Measurements from ENCODE around the gene PKD1.

Gene PKD1

DNA sequence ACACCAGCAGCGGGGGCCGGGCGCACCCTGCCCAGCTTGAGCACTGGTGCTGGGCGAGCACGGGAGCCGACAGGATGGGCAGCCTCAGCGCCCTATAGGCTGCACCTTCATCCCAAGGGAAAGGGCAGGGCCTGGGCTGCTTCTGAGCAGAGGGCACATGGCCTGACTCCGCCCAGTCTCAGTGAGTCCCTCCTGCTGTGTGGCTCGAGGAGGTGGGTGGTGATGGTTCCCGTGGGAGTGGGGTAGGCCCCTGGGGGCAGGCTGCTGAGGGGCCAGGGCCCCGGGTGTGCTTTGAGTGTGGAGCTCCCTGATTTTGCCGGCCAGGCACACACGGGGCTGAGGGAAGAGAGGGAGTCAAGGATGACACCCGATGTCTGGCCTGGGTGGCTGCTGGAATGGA lies 50.0 kb downstream of the PKD1 start:
- no peak for DNase-seq

DNA sequence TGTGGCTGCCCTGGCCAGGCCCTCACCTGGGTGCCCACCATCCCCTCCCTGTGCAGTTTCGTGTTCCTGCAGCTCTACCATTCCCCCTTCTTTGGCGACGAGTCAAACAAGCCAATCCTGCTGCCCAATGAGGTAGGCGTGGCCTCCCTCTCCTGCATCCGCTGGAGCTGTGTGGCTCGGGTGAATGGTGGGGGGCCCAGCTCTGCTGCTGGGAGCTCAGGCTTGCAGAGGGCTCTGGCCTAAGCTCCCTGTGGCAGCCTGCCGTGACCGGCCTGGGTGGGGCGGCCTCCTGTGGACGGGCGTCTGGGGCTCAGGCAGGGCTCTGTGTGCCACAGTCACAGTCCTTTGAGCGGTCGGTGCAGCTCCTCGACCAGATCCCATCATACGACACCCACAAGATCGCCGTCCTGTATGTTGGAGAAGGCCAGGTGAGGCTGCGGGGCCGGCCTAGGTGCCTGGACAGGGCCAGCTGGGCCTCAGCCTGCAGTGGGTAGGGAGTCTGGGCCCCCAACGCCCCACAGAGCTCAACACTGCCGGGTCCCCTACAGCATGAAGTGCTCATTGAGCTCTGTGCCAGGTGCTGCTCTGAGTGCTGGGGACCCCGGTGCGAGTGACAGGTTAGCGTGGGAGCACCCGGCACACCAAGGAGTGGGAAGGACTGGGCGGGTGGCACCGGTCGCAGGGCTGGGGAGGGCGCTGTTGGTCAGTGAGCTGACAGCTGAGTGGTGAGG lies 50.6 kb downstream of the PKD1 start:
- no peak for DNase-seq

DNA sequence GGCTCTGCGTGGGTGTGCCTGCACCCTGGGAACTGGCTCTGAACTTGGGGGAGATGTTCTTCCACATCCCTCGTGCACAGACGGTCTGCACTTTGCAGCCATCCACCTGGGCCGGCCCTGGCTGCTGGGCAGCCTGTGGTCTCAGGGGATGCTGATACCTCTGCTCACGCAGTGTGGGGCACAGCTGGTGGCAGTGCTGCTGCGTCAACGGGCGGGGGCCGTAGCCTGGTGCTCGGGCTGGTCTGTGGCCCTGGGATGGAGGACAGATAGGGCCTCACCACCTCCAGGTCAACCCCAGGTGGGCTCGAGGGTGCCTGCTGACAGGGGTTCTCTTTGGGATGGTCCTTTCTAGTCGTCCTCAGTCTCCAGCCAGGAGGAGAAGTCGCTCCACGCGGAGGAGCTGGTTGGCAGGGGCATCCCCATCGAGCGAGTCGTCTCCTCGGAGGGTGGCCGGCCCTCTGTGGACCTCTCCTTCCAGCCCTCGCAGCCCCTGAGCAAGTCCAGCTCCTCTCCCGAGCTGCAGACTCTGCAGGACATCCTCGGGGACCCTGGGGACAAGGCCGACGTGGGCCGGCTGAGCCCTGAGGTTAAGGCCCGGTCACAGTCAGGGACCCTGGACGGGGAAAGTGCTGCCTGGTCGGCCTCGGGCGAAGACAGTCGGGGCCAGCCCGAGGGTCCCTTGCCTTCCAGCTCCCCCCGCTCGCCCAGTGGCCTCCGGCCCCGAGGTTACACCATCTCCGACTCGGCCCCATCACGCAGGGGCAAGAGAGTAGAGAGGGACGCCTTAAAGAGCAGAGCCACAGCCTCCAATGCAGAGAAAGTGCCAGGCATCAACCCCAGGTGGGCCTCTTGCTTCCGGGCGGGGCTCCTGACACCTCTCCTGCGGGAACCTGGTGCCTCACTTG lies 51.6 kb downstream of the PKD1 start:
- DNase-seq = no peak

DNA sequence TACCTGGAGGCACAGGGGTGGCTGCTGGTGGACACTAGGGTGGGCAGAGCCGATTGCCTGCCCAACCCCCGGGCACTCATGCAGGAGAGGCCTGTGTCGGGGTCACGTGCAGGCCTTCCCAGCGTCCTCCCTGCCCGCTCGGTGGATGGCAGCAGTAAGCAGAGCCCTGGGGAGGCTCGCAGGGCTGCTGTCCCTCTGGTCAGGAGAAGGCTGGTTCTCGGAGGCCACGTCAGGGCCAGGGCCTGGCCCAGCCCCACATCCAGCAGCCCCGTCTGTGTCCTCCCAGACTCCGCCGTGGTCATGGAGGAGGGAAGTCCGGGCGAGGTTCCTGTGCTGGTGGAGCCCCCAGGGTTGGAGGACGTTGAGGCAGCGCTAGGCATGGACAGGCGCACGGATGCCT lies 52.3 kb downstream of the PKD1 start:
- DNase-seq = no peak

DNA sequence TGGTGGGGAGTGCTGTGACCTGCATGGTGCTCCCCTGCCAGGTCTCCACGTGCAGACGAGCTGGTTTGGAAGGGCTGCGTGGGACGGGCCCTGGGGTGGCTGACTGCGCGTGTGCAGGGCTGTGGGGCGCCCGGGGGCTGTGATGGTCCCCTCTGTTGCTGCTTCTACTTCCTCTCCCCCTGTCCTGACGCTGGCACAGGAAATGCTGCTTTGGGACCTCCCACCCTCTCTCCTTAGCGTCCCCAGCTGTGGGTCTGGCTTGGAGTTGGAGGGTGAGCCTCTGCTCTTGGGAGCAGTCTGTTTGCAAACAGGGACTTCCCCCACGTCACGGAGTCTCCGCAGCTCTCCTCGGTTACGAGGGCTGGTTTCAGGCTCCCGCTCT lies 52.7 kb downstream of the PKD1 start:
- DNase-seq = no peak

DNA sequence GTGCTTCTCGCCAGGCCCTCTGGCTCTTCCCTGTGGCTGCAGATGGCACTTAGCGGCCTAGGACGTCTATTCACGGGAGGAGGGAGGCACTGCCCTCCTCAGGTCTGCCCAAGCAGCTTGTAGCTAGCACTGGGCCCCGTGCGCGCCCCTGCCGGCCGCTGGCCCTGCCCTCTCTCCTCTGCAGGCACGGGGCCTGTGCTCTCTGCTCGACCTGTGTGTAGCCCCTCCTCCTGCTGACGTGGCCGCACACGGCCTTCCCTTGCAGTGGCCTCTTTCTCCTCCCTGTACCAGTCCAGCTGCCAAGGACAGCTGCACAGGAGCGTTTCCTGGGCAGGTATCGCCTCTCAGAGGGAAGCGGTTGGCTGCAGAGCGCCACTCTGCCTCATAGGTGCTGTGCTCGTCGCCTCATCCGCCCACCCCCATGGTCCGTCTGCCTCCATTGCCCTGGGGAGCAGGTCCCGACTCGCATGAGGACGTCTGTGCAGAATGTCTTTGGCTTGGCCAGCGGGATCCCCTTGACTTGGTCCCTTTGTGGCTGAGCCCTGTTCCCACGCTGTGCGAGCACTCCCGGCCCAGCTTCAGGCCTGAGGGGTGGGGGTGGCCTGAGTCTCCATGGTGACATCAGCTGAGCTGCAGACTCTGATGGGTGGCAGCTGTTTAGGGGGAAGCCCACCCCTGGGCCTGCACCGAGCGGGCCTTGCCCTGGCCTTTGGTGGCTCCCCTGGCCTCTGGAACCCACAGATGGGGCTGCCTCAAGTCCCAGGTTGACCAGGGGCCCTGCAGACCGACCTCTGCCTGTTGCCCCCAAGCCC lies 53.3 kb downstream of the PKD1 start:
- no peak for DNase-seq

DNA sequence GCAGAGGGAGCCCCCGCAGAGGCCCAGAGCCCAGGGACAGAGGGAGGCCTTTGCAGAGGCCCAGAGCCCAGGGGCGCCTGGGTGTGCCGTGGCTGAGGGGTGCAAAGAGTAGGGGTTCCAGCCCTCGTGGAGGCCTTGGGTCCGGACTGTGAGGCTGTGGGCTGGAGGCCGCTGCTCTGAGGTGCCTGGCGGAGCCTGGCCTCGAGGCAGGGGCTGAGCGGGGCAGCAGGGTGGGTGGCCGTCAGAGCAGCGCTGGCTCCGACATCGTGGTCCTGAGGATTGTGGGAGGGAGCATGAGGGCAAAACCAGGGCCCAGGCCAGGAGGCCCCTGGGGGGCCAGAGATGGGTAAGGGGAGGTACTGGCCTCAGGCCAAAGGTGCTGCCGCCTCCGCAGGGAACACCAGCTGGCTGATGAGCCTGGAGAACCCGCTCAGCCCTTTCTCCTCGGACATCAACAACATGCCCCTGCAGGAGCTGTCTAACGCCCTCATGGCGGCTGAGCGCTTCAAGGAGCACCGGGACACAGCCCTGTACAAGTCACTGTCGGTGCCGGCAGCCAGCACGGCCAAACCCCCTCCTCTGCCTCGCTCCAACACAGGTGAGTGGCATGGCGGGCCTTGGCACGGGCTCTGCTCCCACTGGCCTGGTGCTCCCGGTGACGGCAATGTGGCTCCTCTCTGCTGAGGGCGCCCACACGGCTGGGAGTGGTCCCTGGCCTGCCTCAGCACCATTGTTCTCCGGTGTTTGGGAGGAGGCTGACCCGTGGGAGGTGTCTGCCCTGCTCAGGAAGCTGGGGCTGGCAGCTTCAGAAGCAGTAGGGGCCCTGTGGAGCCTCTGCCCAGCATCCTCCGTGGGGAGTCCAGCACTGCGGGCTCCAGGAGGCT lies 54.3 kb downstream of the PKD1 start:
- no peak for DNase-seq

DNA sequence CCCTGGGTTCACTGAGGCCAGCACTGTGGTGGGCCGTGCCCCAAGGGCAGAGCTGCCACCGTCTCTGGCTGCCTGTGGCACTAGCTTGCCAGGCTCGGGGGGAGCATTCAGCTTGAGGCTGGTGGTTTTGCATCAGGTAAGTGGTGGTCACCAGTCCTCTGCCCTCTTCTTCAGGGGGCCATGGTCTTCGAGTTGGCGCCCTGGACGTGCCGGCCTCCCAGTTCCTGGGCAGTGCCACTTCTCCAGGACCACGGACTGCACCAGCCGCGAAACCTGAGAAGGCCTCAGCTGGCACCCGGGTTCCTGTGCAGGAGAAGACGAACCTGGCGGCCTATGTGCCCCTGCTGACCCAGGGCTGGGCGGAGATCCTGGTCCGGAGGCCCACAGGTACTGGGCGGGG lies 55.7 kb downstream of the PKD1 start:
- no peak for DNase-seq

DNA sequence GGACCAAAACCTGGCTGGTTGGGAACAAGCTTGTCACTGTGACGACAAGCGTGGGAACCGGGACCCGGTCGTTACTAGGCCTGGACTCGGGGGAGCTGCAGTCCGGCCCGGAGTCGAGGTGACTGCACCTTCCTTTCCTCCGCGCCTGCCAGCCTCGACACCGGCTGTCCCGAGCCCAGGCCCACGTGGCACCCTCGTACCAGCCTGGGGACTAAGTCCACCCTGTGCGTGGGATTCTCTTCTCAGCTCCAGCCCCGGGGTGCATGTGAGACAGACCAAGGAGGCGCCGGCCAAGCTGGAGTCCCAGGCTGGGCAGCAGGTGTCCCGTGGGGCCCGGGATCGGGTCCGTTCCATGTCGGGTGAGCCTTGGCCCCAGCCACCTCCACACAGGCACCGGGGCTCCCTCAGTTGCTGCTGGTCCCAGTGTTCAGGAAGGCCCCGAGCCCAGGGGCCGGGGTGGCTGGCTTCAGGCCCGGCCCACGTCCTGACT lies 56.3 kb downstream of the PKD1 start:
- no peak for DNase-seq

DNA sequence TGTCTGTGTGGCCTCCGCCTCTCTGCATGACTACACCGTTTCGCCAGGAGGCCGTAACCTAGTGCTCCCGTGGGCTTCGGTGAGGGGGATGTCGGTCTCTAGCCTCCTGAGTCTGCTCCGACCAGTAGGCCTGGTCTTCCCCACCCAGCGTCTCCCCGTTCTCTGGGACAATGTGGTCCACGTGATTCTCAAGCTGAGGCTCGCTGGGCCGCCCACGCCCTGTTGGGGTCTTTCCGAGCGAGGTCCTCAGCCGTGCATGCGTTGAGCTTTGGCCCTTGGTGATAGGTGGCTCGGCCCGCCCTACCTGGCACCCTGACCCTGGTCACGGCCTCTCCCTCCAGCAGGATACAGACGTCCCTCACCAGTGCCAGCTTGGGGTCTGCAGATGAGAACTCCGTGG lies 57.0 kb downstream of the PKD1 start:
- no peak for DNase-seq

DNA sequence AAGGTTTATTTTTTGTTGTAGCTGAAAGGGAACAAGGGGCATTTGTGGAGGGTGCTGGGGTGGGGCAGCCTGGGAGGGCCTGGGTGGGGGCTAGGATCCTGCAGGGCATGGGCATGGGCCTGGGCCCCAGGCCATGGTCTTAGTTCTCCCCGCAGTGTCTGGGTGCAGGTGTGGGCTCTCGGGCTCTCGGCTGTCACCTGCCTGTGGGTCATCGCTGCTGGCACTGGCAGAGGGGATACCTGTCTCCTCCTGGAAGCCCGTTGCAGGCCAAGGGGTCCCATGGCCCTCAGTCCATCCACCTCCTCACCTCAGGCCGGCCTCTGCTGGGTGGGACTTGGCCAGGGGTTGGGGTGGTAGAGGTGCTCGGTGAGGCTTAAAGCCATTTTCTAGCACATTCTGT lies 57.6 kb downstream of the PKD1 start:
- no peak for DNase-seq

DNA sequence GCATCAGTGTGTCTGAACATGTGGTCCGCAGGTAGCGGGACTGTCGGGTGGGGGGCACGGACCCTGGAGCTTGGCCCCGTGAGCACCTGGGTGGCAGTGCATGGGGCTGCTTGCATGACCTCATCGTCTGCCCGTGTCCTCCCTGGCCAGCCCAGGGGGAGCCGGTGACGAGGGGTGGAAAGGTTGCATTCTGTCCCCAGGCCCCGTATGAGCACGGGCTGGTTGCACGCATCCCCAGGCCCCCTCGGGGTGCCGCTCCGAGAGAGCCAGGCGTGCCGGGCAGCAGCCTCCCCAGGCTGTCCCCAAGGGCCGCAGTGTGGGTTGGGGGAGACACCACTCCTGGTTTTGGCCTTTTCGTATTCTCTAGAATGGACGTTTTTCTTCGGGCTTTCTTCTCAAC lies 58.0 kb downstream of the PKD1 start:
- no peak for DNase-seq

DNA sequence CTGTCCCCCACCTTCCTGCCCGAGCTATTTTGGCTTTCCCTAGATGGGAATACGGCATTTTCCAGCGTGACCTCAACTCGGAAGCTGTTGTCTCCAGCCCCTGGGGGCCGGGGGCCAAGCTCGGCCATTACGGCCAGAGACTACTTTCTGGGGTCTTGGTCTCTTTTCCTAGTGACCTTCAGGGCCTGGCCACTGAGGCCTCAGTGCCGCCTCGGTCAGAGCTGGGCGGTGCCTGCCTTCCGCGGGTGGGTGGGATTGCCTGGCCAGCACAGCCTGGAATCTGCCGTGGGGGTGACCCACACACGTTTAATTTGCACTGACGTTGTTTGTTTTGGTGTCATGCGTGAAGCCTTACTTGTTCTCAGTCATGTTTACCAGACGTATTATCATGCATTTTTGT lies 58.7 kb downstream of the PKD1 start:
- no peak for DNase-seq

DNA sequence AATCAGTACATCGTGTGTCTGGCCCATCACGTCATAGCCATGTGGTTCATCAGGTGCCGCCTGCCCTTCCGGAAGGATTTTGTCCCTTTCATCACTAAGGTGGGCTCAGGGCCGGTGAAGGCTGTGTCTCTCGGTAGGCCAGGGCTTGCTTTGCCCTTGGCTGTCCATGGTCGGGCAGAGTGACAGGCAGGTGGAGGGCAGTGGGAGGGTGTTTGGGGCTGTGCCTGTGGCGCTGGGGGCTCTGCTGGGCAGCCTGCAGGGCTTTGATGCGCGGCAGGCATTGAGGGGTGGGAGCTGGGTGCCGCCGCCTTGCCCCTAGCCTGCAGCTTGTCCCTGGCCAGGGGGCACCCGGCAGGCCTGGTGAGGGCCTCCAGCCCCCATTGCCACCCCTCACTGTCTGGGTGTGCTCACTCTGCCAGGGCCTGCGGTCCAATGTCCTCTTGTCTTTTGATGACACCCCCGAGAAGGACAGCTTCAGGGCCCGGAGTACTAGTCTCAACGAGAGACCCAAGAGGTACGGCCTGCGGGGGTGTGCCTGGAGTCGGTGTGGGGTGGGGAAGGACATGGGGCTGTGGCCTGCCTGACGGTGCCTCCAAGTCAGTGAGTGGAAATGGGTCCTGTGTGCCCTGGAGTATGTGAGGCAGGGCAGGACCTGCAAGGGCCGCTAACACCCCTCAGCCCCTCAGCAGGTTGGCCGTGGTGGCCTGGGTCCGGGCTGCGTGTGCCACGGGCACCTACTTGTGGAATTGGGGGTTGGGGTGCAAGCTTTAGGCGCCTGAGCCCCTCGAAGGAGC lies 59.4 kb downstream of the PKD1 start:
- DNase-seq = no peak

DNA sequence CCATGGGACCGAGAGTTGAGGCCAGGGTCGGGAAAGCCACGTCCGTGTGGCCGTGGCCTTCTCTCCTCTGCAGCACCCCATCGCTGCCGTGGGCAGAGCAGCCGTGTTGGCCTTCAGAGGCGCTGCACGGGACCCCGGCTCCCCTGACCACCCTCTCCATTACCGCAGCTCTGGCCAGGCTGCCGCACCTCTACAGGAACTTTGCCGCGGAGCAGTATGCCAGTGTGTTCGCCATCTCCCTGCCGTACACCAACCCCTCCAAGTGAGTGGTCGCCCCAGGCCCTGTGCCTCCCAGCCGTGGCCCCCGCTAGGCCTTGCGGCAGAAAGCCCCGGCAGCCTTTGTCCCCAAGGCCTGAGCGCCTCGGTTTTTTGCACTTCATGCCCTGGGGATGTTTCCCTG lies 60.1 kb downstream of the PKD1 start:
- no peak for DNase-seq

DNA sequence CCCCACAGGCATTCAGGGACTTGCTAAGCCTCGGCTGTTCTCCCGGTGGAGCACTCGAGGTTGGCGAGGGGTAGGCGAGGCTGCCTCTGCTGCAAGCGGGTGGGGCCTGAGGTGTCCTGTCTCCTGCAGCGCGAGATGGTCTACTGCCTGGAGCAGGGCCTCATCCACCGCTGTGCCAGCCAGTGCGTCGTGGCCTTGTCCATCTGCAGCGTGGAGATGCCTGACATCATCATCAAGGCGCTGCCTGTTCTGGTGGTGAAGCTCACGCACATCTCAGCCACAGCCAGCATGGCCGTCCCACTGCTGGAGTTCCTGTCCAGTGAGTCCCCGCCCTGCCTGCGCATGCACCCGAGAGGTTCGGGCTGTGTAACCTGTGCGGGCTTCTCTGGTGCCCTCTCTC lies 61.6 kb downstream of the PKD1 start:
- DNase-seq = no peak

DNA sequence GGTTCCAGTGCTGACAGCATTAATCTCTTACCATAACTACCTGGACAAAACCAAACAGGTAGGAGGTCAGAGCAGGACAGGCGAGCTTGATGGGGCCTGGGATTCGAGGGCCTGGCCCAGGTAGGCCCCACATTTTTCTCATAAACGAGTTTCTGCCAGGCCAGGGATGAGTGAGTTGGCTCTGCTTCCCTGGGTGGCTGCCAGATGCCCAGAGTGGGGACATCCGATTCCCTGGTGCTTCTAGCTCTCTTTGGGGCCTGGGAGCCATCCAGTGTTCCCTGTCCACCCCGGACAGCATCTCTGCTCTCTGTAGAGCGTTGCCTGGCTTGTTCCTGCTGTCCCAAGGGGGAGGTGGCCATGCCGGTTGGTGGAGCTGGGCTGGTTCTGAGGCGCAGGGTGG lies 62.8 kb downstream of the PKD1 start:
- DNase-seq = no peak

DNA sequence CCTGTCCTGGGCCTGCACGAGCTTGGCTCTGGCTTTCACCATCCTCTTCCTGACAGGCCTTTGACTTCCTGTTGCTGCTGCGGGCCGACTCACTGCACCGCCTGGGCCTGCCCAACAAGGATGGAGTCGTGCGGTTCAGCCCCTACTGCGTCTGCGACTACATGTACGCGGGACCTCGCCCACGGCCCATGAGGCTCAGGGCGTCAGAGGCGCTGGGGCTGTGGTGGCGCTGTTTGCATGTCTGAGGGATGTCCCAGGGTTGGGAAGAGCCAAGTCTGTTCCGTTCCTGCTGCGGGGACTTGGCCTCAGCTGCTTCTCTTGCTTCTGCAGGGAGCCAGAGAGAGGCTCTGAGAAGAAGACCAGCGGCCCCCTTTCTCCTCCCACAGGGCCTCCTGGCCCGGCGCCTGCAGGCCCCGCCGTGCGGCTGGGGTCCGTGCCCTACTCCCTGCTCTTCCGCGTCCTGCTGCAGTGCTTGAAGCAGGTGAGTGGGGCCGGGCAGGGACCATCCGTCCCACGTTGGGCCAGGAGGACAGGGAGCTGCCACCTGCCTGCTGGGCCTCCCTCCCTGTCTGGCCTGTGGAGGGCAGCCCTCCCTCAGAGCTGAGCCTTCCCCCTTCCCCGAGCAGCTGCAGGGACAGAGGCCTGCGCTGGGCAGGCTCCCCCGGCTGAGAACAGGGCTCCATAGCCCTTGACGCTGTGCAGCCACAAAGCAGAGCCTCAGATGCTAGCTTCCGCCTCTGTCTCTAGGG lies 64.1 kb downstream of the PKD1 start:
- no peak for DNase-seq

DNA sequence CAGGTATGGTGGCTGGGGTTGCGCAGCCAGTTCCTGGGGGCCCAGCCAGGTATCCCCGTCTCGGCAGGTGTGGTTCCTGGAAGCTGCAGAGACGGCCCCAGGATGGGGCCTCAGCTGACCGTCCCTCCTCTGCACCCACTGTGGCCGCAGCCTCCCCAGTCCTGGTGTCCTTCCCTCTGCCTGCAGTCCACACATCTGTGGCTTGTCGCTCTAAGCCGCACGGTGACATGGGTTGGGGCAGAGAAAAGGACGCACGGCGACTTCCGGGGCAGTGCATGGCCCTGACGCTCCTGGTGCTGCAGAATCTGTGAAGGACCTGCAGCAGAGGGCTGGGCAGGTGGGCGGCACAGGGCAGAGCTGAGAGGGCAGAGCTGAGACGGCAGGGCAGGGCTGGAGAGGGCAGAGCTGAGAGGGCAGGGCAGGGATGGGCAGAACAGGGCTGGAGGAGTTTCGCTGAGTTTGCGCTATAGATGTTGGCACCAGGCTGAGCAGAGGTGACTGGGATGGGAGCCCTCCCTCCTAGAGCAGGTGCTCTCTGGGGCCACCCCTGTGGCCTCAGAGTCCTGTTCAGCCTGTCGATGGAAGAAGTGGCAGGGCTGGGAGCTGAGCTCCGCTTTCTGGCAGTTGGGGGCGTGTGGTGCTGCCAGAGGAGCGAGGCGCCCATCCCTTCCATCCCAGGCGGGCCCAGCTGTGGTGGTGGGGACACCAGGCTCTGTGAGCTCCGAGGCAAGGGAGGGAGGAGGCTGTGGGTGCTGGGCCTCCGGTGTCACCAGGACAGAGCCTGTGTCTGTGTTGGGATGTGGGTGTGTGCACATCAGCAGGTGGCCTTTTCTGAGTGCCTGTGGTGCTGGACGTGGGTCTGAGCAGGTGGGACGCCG lies 64.9 kb downstream of the PKD1 start:
- DNase-seq = no peak

DNA sequence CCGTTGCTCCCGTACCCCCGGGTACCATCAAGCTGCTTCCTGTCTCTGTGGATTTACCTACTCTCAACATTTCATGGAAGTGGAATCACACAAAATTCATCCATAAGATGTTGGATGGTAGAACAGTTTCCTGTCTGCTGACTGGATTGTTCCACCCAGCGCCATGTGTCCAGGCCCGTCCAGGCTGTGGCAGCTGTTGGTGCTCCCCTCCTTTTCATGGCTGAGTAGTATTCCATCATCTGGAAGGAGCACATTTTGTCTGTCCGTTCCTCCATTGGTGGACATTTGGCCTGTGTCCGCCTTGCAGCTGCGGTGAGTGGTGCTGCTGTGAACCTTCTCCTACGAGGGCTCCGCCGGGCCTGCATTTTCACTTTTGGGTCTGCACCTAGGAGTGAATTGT lies 69.6 kb downstream of the PKD1 start:
- DNase-seq = no peak

All from stimulated activated CD8-positive, alpha-beta memory T cell treated with anti-CD3 and anti-CD28 coated beads, Interleukin-4, amount 100 ng/mL, for 48 hours (primary cell).